SJCRH30 (cell line): Measurements from ENCODE around the gene MRFAP1L1. TPM values are rescaled to one million over a fixed set of nuclear protein-coding genes. Genes with fewer than 3 reads are reported as not detected.
A peak's percentile ranks its signal among the peaks of the same experiment; 100 is the strongest.

Experiments used
- DNase-seq, 2 experiments: peaks; one replicate each; pipeline ENCODE4 v3.0.0-alpha.2; 2015 to 2020
- H3K27ac ChIP-seq: fragments of 250-450 bp; sonication (Bioruptor Pico); 2 replicates; pipeline ENCODE4 v1.5.1; 2020; ENCODE audit warnings: mild to moderate bottlenecking, moderate library complexity
- H3K27me3 ChIP-seq: fragments of 250-450 bp; sonication (Bioruptor Pico); 2 replicates; pipeline ENCODE4 v1.5.1; 2020; ENCODE audit warnings: mild to moderate bottlenecking, moderate library complexity
- H3K36me3 ChIP-seq: fragments of 250-450 bp; sonication (Bioruptor Pico); 2 replicates; pipeline ENCODE4 v1.5.1; 2020; ENCODE audit warnings: mild to moderate bottlenecking, moderate library complexity
- H3K4me1 ChIP-seq: fragments of 250-450 bp; sonication (Bioruptor Pico); 2 replicates; pipeline ENCODE4 v1.5.1; 2020; ENCODE audit warnings: mild to moderate bottlenecking, moderate library complexity
- H3K4me3 ChIP-seq: fragments of 250-450 bp; sonication (Bioruptor Pico); 2 replicates; pipeline ENCODE4 v1.5.1; 2020; ENCODE audit warnings: mild to moderate bottlenecking, moderate library complexity
- H3K9me3 ChIP-seq: fragments of 250-450 bp; sonication (Bioruptor Pico); replicated peaks from 2 replicates; pipeline ENCODE4 v1.5.1; 2020; ENCODE audit warnings: mild to moderate bottlenecking, moderate library complexity
- total RNA-seq: library from RNA; depleted of rRNA; stranded (reverse); fragments of >200 nt; shearing (Covaris generic); gene quantifications from 2 replicates; pipeline ENCODE4 v1.2.3, GENCODE V29; 2014

The MRFAP1L1 gene
- total RNA-seq, 1 experiment from 2014 or later, result 88.4 TPM

DNA sequence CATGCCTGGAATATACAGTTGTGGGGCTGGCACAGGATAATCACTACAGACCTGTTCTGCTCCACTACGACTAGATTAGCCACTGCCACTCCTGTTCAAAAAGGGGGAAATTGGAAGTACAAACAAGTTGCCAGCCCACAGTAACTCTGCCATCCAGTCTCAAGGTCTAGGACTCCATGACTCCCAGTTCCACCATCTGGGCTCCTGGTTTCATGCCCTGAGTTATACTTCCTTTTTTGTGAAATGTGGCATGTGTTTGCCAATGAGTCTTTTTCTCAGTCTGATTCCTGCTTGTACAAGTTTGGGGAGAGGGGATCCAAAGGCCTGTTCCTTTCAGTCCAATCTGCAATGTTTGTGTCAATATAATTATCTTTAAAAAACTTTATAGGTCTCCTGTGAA, 5.3 kb upstream of the MRFAP1L1 start:
- no peak overlapping the region for H3K27ac ChIP-seq
- H3K36me3 ChIP-seq, result no peaks in the 10 kb centered on the region
- H3K4me3 ChIP-seq, result no peak overlapping the region
- H3K9me3 ChIP-seq, result no peaks in the 10 kb centered on the region
- H3K27me3 ChIP-seq, result no peaks in the 10 kb centered on the region
- DNase-seq, result no peak
- peaks cover 4% of the 10 kb centered on the region for H3K4me1 ChIP-seq

- no peak overlapping the region for H3K27ac ChIP-seq
- no peaks in the 10 kb centered on the region for H3K27me3 ChIP-seq
- peaks cover 10% of the 10 kb centered on the region for H3K4me1 ChIP-seq
- no peak overlapping the region for H3K4me3 ChIP-seq
- H3K36me3 ChIP-seq, result peaks cover 12% of the 10 kb centered on the region; the same call in 1 of the 2 replicates
- no peak for DNase-seq
- H3K9me3 ChIP-seq, result no peaks in the 10 kb centered on the region
These were observed 1.3 kb upstream of the MRFAP1L1 start for GRCh38 chr4:6710996-6711395.

DNA sequence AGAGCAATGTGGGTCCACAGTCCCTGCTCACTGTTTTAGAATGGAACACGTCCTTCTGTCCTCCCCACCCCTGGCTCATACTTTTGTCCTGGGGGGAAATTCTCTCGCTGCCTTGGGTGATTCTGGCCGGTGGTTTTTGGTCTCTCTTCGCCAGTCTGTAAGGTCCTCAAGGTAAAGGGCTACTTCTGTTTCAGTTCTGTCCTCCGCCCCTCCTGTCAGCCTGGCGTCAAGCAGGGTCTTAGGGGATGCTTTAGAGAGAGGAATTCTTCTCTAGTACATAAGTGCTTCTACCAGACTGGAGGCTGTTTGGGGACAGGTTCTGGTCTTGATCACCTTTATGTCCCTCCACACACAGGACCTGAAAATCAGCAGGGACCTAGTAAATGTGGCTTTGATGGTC, 617 bp upstream of the MRFAP1L1 start:
- no peak overlapping the region for H3K27ac ChIP-seq
- peak overlapping the region; percentile 84 for H3K4me3 ChIP-seq
- DNase-seq, result no peak
- peaks cover 12% of the 10 kb centered on the region; the same call in 1 of the 2 replicates for H3K36me3 ChIP-seq
- H3K9me3 ChIP-seq, result 0 out of 2 replicates have a peak, but pooled peaks cover 1% of the 10 kb centered on the region
- H3K27me3 ChIP-seq, result no peaks in the 10 kb centered on the region
- peaks cover 10% of the 10 kb centered on the region for H3K4me1 ChIP-seq

DNA sequence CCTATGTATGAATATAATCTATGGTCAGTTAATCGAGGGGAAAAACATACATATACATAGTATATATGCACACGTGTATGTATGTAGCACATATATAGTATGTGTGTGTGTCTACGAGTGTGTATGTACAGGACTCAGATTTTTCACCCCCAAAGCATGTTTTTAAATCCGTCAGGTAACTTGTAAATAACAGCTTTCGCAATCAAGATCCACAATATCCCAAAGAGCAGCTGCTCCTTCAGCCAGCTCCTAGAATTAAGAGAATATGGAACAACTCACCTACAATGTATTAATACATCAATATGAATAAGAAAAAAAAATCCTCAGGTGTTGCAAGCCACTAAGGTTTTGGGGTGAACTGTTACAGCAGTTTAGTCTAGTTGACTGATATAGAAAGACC, 3.5 kb downstream of the MRFAP1L1 start:
- 0 out of 2 replicates have a peak, but pooled peaks cover 8% of the 10 kb centered on the region for H3K9me3 ChIP-seq
- no peak overlapping the region for H3K27ac ChIP-seq
- peaks cover 10% of the 10 kb centered on the region for H3K4me1 ChIP-seq
- no peaks in the 10 kb centered on the region for H3K27me3 ChIP-seq
- no peak for DNase-seq
- no peak overlapping the region for H3K4me3 ChIP-seq
- H3K36me3 ChIP-seq, result peaks cover 12% of the 10 kb centered on the region

GRCh38 chr4:6705646-6706045, 4.0 kb downstream of the MRFAP1L1 start:
- peaks cover 12% of the 10 kb centered on the region for H3K36me3 ChIP-seq
- H3K27me3 ChIP-seq, result no peaks in the 10 kb centered on the region
- 0 out of 2 replicates have a peak, but pooled peaks cover 8% of the 10 kb centered on the region for H3K9me3 ChIP-seq
- DNase-seq, result no peak
- H3K4me1 ChIP-seq, result peaks cover 10% of the 10 kb centered on the region
- H3K4me3 ChIP-seq, result no peak overlapping the region
- H3K27ac ChIP-seq, result no peak overlapping the region

DNA sequence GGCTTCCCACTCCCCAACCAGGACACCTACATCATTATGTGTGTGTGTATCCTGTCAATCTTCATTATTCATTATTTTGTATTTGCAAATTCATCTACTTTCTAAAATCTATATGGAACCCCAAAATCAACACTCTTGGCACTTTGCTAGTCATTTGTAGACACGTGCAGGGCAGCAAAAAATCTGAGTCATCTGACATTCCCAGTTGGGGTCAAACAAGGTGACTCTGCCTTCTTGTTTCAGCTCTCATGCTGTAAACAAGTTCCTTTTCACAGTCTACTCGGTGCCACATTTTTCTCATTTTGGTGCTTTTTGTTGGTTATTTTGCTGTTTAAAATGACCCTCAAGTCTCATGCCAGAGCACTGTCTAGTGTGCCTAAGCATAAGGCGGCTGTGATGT, 5.9 kb downstream of the MRFAP1L1 start:
- 0 out of 2 replicates have a peak, but pooled peaks cover 8% of the 10 kb centered on the region for H3K9me3 ChIP-seq
- peaks cover 12% of the 10 kb centered on the region for H3K36me3 ChIP-seq
- H3K4me1 ChIP-seq, result peaks cover 10% of the 10 kb centered on the region
- H3K4me3 ChIP-seq, result no peak overlapping the region
- no peak for DNase-seq
- H3K27me3 ChIP-seq, result no peaks in the 10 kb centered on the region
- no peak overlapping the region for H3K27ac ChIP-seq

DNA sequence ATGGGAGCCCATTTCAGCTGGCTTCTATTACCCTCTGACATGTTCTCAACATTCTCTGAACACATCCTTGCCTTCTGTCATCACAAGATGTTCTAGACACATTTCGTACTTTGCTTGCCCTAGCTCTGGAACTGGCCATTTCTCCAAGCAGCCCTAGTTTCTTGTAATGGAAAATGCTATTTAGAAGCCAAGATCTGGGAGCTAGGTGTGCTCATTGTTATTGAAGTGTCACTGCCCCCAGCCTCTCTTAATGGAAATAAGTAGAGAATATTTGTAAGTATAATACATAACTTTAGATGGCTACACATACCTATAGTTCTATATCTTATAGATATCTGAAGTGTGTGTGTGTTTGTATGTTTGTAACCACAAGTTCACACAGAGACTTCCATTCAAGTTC, 6.9 kb downstream of the MRFAP1L1 start:
- Histone ChIP-seq H3K36me3 (peaks cover 6% of the 10 kb centered on the region), H3K27ac (no peak overlapping the region), H3K4me1 (peaks cover 3% of the 10 kb centered on the region)

DNA sequence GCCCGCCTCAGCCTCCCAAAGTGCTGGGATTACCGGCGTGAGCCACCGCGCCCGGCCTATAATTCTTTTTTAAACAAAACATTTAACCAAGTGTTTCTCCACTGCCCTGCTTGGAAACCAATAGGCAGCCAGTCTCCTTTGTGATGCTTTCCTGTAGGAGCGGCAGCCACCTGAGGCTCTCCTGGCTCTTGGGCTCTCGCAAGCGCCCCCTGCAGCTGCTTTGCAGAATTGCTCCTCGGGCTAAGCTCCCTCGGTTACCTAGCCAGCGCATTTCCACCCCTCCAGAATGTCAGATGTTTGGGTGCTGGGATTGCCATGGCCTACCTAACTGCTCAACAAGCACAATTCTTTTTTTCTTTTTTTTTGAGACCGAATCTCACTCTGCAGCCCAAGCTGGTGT, 8.3 kb downstream of the MRFAP1L1 start:
- Histone ChIP-seq H3K4me3 (no peak overlapping the region), H3K27ac (no peak overlapping the region), H3K4me1 (no peaks in the 10 kb centered on the region), H3K27me3 (no peaks in the 10 kb centered on the region), H3K9me3 (0 out of 2 replicates have a peak, but pooled peaks cover 8% of the 10 kb centered on the region), H3K36me3 (no peaks in the 10 kb centered on the region; the same call in none of the 2 replicates)
- peak in 1 of 2 experiments; percentile 51 for DNase-seq

More for the DNA sequence above, 6.9 kb downstream of the MRFAP1L1 start:
- no peaks in the 10 kb centered on the region for H3K27me3 ChIP-seq
- no peak for DNase-seq
- 0 out of 2 replicates have a peak, but pooled peaks cover 8% of the 10 kb centered on the region for H3K9me3 ChIP-seq
- H3K4me3 ChIP-seq, result no peak overlapping the region

DNA sequence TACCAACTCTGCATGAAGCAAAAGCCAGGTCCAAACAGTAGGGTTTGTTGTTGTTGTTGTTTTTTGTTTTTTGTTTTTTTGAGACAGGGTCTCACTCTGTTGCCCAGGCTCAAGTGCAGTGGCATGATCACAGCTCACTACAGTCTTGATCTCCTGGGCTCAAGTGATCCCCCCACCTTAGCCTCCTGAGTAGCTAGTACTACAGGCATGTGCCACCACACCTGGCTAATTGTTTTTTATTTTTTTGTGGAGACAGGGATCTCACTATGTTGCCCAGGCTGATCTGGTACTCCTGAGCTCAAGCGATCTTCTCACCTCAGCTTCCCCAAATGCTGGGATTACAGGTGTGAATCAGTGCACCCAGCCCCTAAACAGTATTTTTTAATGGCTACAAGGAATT, 9.8 kb downstream of the MRFAP1L1 start:
- no peaks in the 10 kb centered on the region; the same call in none of the 2 replicates for H3K36me3 ChIP-seq
- no peak for DNase-seq
- no peaks in the 10 kb centered on the region for H3K4me1 ChIP-seq
- no peak overlapping the region for H3K4me3 ChIP-seq
- no peaks in the 10 kb centered on the region for H3K27me3 ChIP-seq
- no peak overlapping the region for H3K27ac ChIP-seq
- H3K9me3 ChIP-seq, result 0 out of 2 replicates have a peak, but pooled peaks cover 4% of the 10 kb centered on the region

DNA sequence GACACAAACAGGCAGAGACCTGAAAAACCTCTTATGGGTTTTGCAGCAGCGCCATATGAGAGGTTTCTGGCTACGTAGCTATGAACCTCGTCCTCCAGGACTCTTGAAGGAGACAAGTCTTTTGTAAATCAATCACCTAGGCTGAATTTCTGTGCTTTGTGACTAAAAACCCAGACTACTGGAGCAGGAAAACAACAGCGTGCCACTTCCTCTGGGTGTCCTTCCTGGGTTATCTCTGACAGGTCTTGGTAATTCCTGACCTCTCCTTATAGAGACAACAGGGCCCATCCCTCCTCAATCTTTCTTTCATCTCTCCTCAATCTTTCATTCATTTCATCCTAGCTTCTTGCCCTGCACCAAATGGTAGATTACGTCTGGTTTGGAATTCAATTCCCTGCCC, 10.3 kb downstream of the MRFAP1L1 start:
- H3K9me3 ChIP-seq, result 0 out of 2 replicates have a peak, but pooled peaks cover 3% of the 10 kb centered on the region
- H3K27ac ChIP-seq, result no peak overlapping the region
- no peak overlapping the region for H3K4me3 ChIP-seq
- no peak for DNase-seq
- H3K4me1 ChIP-seq, result no peaks in the 10 kb centered on the region
- H3K36me3 ChIP-seq, result no peaks in the 10 kb centered on the region; the same call in none of the 2 replicates
- no peaks in the 10 kb centered on the region for H3K27me3 ChIP-seq

GRCh38 chr4:6697131-6697530, 12.5 kb downstream of the MRFAP1L1 start:
- no peak overlapping the region for H3K27ac ChIP-seq
- H3K9me3 ChIP-seq, result no peaks in the 10 kb centered on the region
- no peak overlapping the region for H3K4me3 ChIP-seq
- no peaks in the 10 kb centered on the region for H3K36me3 ChIP-seq
- H3K27me3 ChIP-seq, result no peaks in the 10 kb centered on the region
- DNase-seq, result no peak
- peaks cover 14% of the 10 kb centered on the region for H3K4me1 ChIP-seq

GRCh38 chr4:6696611-6697010, 13.1 kb downstream of the MRFAP1L1 start:
- no peak for DNase-seq
- Histone ChIP-seq H3K9me3 (no peaks in the 10 kb centered on the region), H3K27me3 (no peaks in the 10 kb centered on the region), H3K36me3 (no peaks in the 10 kb centered on the region), H3K4me1 (peaks cover 15% of the 10 kb centered on the region), H3K4me3 (no peak overlapping the region), H3K27ac (no peak overlapping the region)

DNA sequence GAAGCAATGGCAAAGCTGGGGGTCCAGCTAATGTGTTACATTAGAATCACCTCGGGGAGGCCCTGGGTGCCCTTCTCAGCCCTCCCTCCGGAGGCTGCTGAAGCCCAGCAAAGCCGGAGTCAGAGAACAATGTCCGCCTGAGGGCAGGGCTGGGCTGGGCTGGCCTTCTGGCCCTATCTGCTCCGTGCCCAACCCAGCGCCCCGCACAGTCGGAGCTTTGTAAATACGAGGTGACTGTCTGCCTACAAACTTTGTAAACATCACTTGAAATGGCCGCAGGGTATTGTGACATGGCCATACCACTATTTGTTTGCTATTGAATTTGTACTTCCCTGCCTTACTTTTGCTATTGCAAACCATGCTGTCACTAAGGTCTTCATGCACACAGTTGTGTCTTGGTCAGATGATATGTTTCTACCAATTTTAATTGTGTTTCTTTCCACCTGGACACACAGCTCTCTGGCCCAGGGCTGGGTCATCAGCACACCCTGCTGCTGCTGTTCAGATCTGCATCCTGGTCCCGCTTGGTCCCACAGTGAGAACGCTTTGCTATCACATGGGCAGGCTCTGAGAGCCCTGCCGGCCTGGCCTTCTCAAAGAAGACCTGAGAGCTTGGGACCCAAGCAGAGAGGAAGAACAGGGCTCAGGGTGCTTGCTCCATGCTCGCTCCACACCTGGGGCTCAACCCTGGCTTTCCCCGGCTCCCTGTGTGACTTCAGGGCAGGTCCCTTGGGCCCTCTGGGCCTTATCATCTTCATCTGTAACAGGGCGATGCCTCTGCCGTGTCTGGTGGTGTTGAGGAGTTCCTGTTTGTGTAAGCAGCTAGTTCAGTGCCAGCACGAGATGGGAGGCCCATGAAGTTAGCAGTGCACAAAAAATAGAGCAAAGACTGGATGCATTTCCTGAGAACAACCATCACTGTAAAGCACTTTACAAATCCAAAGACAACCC, 13.7 kb downstream of the MRFAP1L1 start:
- Histone ChIP-seq H3K4me3 (no peak overlapping the region), H3K9me3 (no peaks in the 10 kb centered on the region), H3K27ac (no peak overlapping the region), H3K36me3 (no peaks in the 10 kb centered on the region), H3K4me1 (peaks cover 15% of the 10 kb centered on the region), H3K27me3 (no peaks in the 10 kb centered on the region)
- DNase-seq, result no peak

DNA sequence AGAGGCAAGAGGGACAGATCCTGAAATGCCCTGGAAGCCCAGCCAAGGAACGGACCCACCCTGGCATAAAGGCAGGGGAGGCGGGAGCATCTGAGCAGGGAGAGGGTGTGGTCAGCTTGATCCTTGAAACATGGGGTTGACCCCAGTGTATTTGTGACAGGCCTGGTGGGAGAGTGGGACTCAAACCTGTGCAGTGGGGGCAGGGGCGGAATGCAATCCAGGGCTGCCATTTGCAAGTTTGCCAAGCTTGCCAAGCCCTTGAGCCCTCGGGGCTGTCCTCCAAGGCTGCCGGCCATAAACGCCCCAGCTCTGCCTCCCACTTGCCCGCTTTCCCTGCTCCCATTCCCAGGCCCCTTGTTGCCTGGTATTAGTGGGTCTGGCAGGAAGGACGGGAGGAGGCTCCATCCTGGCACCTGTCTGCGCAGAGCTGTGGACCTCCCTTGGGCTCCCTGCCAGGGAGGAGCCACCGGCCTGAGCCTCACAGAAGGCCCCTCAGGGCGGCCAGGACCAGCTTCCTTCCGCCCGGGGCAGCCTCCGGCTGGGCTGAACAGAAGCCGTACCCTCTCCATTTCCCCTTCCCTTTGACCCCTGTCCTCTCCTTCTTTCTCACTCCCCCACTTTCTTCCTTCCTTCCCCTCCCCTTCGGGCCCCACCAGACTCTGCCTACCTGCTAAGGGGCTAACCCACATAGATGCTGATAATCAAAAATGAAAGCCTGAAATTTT, 15.3 kb downstream of the MRFAP1L1 start:
- Histone ChIP-seq H3K4me1 (peaks cover 24% of the 10 kb centered on the region), H3K27me3 (no peaks in the 10 kb centered on the region), H3K36me3 (no peaks in the 10 kb centered on the region), H3K9me3 (no peaks in the 10 kb centered on the region), H3K27ac (no peak overlapping the region), H3K4me3 (no peak overlapping the region)
- peak in 1 of 2 experiments; percentile 27 for DNase-seq
